K562 (cell line): ENCODE results near the gene OOSP4A. TPM values are rescaled to one million over a fixed set of nuclear protein-coding genes. Genes with fewer than 3 reads are reported as not detected.

Experiments
- ATAC-seq: fragments of 200-7000 bp; cut with Tn5 transposase; 3 replicates; pipeline ENCODE4 v1.9.1; 2020; ENCODE audit warnings: moderate library complexity
- BruUV-seq: library from RNA; stranded (reverse); fragments of 400-500 nt; replicated peaks from 2 replicates; lab custom pipeline; 2021; lab: Mats Ljungman, UMichigan
- CTCF ChIA-PET: fragments of 300-600 bp; formaldehyde crosslinking; extraction: SDS; loops from one replicate; lab custom pipeline; 2021; ENCODE audit warnings: low intra/inter-chr PET ratio; lab: Yijun Ruan, JAX
- POLR2A ChIA-PET: fragments of 300-600, 350-650 bp; sonication (Branson Sonifier 250); formaldehyde crosslinking; extraction: SDS; loops from one replicate; lab custom pipeline; 2021; ENCODE audit warnings: antibody characterized with exemption, inconsistent platforms; lab: Yijun Ruan, JAX
- DNase-seq, 4 experiments: peaks; one replicate each; pipeline versions ENCODE4 v3.0.0 to v3.0.0-alpha.2; 2011 to 2018; ENCODE audit warnings: low spot score in 3 of 4, mixed read lengths in 3 of 4; ENCODE audit errors: extremely low read depth in 1 of 4
- FAIRE-seq: peaks from 2 replicates; lab custom pipeline; 2011; peaks lifted over from hg19 to GRCh38; lab: Jason Lieb, UNC
- H2AFZ ChIP-seq: 2 replicates; pipeline ENCODE4 v1.6.0; 2011; ENCODE audit warnings: low read depth, low read length, control low read depth, inconsistent platforms
- H3K27ac ChIP-seq: fragments of 200-600 bp; 3 replicates; pipeline ENCODE4 v1.8.0; 2011; ENCODE audit warnings: low read depth, mild to moderate bottlenecking, control low read depth, inconsistent platforms, low read length, moderate library complexity, mixed read lengths; ENCODE audit errors: extremely low read depth
- H3K27me3 ChIP-seq, 2 experiments: fragments of 300-600 bp in 1 of 2; 2 replicates in 1 of 2; 3 replicates in 1 of 2; pipeline versions ENCODE4 v1.6.0 to v1.8.0; 2011; ENCODE audit warnings: inconsistent platforms in 2 of 2, low read length in 2 of 2, mild to moderate bottlenecking in 1 of 2, mixed read lengths in 1 of 2, moderate library complexity in 1 of 2; ENCODE audit not compliant: control insufficient read depth in 2 of 2, insufficient read depth in 2 of 2
- H3K36me3 ChIP-seq: fragments of 300-600 bp; 3 replicates; pipeline ENCODE4 v1.8.0; 2011; ENCODE audit warnings: mild to moderate bottlenecking, low read length, inconsistent platforms; ENCODE audit not compliant: control insufficient read depth, insufficient read depth
- H3K4me1 ChIP-seq, 2 experiments: fragments of 200-600 bp in 1 of 2; replicated peaks in 1 of 2; 2 replicates in 1 of 2; 3 replicates in 1 of 2; pipeline versions ENCODE4 v1.5.1 to v1.8.0; 2011; ENCODE audit warnings: inconsistent platforms in 2 of 2, low read length in 2 of 2, mild to moderate bottlenecking in 1 of 2, mixed read lengths in 1 of 2, moderate library complexity in 1 of 2; ENCODE audit not compliant: control insufficient read depth in 2 of 2, insufficient read depth in 2 of 2
- H3K4me2 ChIP-seq: 2 replicates; pipeline ENCODE4 v1.6.1; 2011; ENCODE audit warnings: low read length, control low read depth, inconsistent platforms, mixed read lengths; ENCODE audit not compliant: insufficient read depth
- H3K4me3 ChIP-seq: fragments of 200-600 bp; sonication (generic), shearing (Covaris generic); 2 replicates; pipeline ENCODE4 v1.5.1; 2016; ENCODE audit warnings: control low read depth, inconsistent platforms
- H3K79me2 ChIP-seq: fragments of 200-600 bp; 3 replicates; pipeline ENCODE4 v1.8.0; 2011; ENCODE audit warnings: low read length, inconsistent platforms; ENCODE audit not compliant: control insufficient read depth, insufficient read depth
- H3K9ac ChIP-seq, 2 experiments: 2 replicates each; pipeline versions ENCODE4 v1.6.0 to v1.6.1; 2011; ENCODE audit warnings: low read depth in 2 of 2, low read length in 2 of 2, control low read depth in 1 of 2, inconsistent platforms in 1 of 2, mild to moderate bottlenecking in 1 of 2, mixed read lengths in 1 of 2; ENCODE audit not compliant: insufficient read depth in 1 of 2
- H3K9me1 ChIP-seq: one replicate; pipeline ENCODE4 v1.6.0; 2011; ENCODE audit warnings: inconsistent platforms, mild to moderate bottlenecking, low read length, moderate library complexity; ENCODE audit not compliant: control insufficient read depth, insufficient read depth
- H3K9me3 ChIP-seq: replicated peaks from 2 replicates; pipeline ENCODE4 v1.5.1; 2011; ENCODE audit warnings: low read depth, low read length, inconsistent platforms; ENCODE audit not compliant: control insufficient read depth, insufficient read depth
- H4K20me1 ChIP-seq: replicated peaks from 2 replicates; pipeline ENCODE4 v1.6.1; 2011; ENCODE audit warnings: low read length, inconsistent platforms, mixed read lengths; ENCODE audit not compliant: control insufficient read depth, insufficient read depth
- ATF6 ChIP-seq: sonication (generic); formaldehyde crosslinking; IDR thresholded peaks from 2 replicates; pipeline ENCODE4 v1.4.0; 2020; ENCODE audit warnings: mild to moderate bottlenecking, missing genetic modification reagents
- C11orf30 ChIP-seq: fragments of 450-650 bp; IDR thresholded peaks from 2 replicates; pipeline ENCODE4 v1.6.1; 2016; ENCODE audit warnings: low read depth, mild to moderate bottlenecking
- CEBPB ChIP-seq: fragments of 450-650 bp; IDR thresholded peaks from 2 replicates; pipeline ENCODE4 v1.6.1; 2016; ENCODE audit warnings: missing genetic modification characterization, missing compliant biosample characterization
- DMBX1 ChIP-seq: fragments of 250-450 bp; sonication (Bioruptor Pico); IDR thresholded peaks from 2 replicates; pipeline ENCODE4 v1.8.0; 2022; ENCODE audit warnings: inconsistent platforms, mild to moderate bottlenecking, moderate library complexity, borderline replicate concordance
- IFI16 ChIP-seq: fragments of 250-450 bp; sonication (Bioruptor Pico); IDR thresholded peaks from 2 replicates; pipeline ENCODE4 v2.1.2; 2022; ENCODE audit warnings: mild to moderate bottlenecking, inconsistent platforms
- MAFG ChIP-seq: fragments of 450-650 bp; conservative IDR thresholded peaks from 2 replicates; pipeline ENCODE4 v1.6.1; 2016; ENCODE audit warnings: missing genetic modification characterization, missing compliant biosample characterization
- MYC ChIP-seq, 2 experiments: fragments of 250-450 bp in 1 of 2; sonication (Bioruptor Pico) in 1 of 2; IDR thresholded peaks; 2 replicates each; pipeline versions ENCODE4 v1.5.1 to v1.6.1; 2012 to 2021; ENCODE audit warnings: low read depth in 2 of 2, borderline replicate concordance in 1 of 2, improper control_type of control experiment in 1 of 2, low read length in 1 of 2, mild to moderate bottlenecking in 1 of 2, moderate library complexity in 1 of 2
- NFE2 ChIP-seq: IDR thresholded peaks from 2 replicates; pipeline ENCODE4 v1.6.1; 2014; ENCODE audit warnings: antibody characterized with exemption, low read depth
- RFX1 ChIP-seq: fragments of 450-650 bp; IDR thresholded peaks from 2 replicates; pipeline ENCODE4 v1.6.1; 2016; ENCODE audit warnings: mild to moderate bottlenecking, moderate library complexity
- ZFP36 ChIP-seq: fragments of 150-350 bp; IDR thresholded peaks from 2 replicates; pipeline ENCODE4 v1.6.1; 2018; ENCODE audit warnings: low read length, low read depth; ENCODE audit not compliant: partially characterized antibody
- ZNF274 ChIP-seq: IDR thresholded peaks from 2 replicates; pipeline ENCODE4 v1.6.1; 2011; ENCODE audit warnings: low read depth, mild to moderate bottlenecking, low read length, moderate library complexity, borderline replicate concordance
- ZNF644 ChIP-seq: fragments of 200-800 bp; sonication (Bioruptor generic); IDR thresholded peaks from 2 replicates; pipeline ENCODE4 v1.6.1; 2016; ENCODE audit warnings: low read depth, missing genetic modification characterization, missing compliant biosample characterization
- WGBS: fragments of 100-300 bp; shearing (Covaris generic); methylation state at CpG from one replicate; pipeline ENCODE4 v1.1.6; 2016; ENCODE audit warnings: low coverage, mixed read lengths; ENCODE audit not compliant: insufficient coverage; ENCODE audit errors: missing lambda C conversion rate; 5-methylcytosine and 5-hydroxymethylcytosine counted together
- in situ Hi-C: fragments of 300-500 bp; cut with MboI; formaldehyde crosslinking; loops from 4 replicates; pipeline ENCODE4 v1.15.0; 2018; ENCODE audit warnings: inconsistent platforms, mixed read lengths
- intact Hi-C: fragments of 100-400 bp; cut with micrococcal nuclease; formaldehyde crosslinking; loops from 2 replicates; pipeline ENCODE4 v1.14.2; 2022
- polyA plus RNA-seq, 8 experiments: library from polyadenylated mRNA; depleted of rRNA in 4 of 8; stranded (reverse) in 5 of 8; unstranded in 3 of 8; fragments of >200 nt; fragmentation: Nextera tagmentation in 2 of 8; fragmentation: Illumina TruSeq in 1 of 8; extraction: Ambion mirVana in 2 of 8; extraction: Trizol in 1 of 8; gene quantifications; 2 replicates each; pipeline versions ENCODE4 v1.2.1 to v1.2.3, GENCODE V29; 2011 to 2014; ENCODE audit warnings: inconsistent platforms in 1 of 8, missing spikeins in 1 of 8
- total RNA-seq, 7 experiments: library from RNA; depleted of rRNA in 6 of 7; stranded (reverse); fragments of >200 nt in 6 of 7; fragmentation: Illumina TruSeq in 2 of 7; extraction: Trizol in 2 of 7; gene quantifications; 2 replicates each; pipeline versions ENCODE4 v1.2.1 to v1.2.3, GENCODE V29; 2011 to 2021; ENCODE audit warnings: low replicate concordance in 1 of 7
- TF ChIP-seq, protein P1 (sequence below): fragments of 250-450 bp; sonication (Bioruptor Pico); IDR thresholded peaks from 2 replicates; pipeline ENCODE4 v1.8.0; 2022; ENCODE audit warnings: inconsistent platforms

Gene OOSP4A
- total and polyA plus RNA-seq, 9 of the 15 experiments (the other 6 are each of a cell fraction or from before 2014, with no cell fraction given) = 0.40 to 2.4 (median 0.74) TPM; not detected in 2

DNA sequence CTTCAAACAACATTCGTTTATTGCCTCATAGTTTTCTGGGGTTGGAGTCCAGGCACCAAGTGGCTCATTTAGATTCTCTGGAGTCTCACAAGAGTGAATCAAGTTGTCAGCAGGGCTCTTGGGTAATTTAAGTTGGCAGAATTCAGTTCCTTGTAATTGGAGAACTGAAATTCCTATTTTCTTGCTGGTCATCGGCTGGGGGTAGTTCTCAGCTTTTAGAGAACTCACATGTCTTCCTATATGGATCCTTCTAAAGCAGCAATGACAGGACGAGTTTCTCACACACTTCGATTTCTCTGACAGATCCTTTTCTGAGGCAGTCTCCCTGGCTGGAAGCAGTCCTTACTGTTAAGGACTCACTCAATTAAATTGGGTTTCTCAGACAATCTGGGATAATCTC is 35.9 kb downstream of the OOSP4A start:
- Histone ChIP-seq H3K36me3 (no peaks in the 10 kb centered on the region), H3K4me3 (no peak overlapping the region), H4K20me1 (no peaks in the 10 kb centered on the region), H2AFZ (peak overlapping the region; percentile 35; the same call in 1 of the 2 replicates), H3K9ac (no peak overlapping the region), H3K27me3 (no peaks in the 10 kb centered on the region), H3K79me2 (no peaks in the 10 kb centered on the region), H3K9me1 (no peaks in the 10 kb centered on the region), H3K4me1 (no peaks in the 10 kb centered on the region), H3K27ac (no peak overlapping the region), H3K9me3 (peaks cover 5% of the 10 kb centered on the region; the same call in 1 of the 2 replicates), H3K4me2 (no peak overlapping the region)
- ChIA-PET POLR2A (interaction anchor here (0.6 kb wide), 1 partner anchor 76 kb away, joined by 3 read pairs; no protein-coding TSS in a partner anchor), CTCF (no interaction called here)
- TF ChIP-seq MYC (IDR thresholded peaks at IDR 0.05; ENCODE audit: low read depth, low read length) = no peak
- no peak for TF ChIP-seq MYC (CRISPR knock-in tag; IDR thresholded peaks at IDR 0.05; ENCODE audit: borderline replicate concordance, low read depth)
- peak; percentile 87 for TF ChIP-seq ZNF274
- BruUV-seq = no TSS peak
- WGBS = 23% methylated on average over 4 of the region's 4 CpGs
- FAIRE-seq = no peak
- in situ Hi-C loops (no loop called here), intact Hi-C loops (no loop called here)
- ATAC-seq = no peak
- DNase-seq = no peak

GRCh38 chr11:60003729-60004128 is 39.9 kb downstream of the OOSP4A start:
- DNase-seq (peak in 1 of 4 experiments; percentile 8), ATAC-seq (no peak), FAIRE-seq (no peak)
- 51% methylated on average over 2 of the region's 2 CpGs for WGBS
- Histone ChIP-seq H3K4me2 (no peak overlapping the region), H3K79me2 (no peaks in the 10 kb centered on the region), H3K9me3 (peaks cover 5% of the 10 kb centered on the region; the same call in 1 of the 2 replicates), H3K27ac (peak overlapping the region; percentile 6; the same call in 1 of the 3 replicates), H3K27me3 (no peaks in the 10 kb centered on the region), H3K4me1 (no peaks in the 10 kb centered on the region), H2AFZ (peak overlapping the region; percentile 67), H3K36me3 (no peaks in the 10 kb centered on the region), H4K20me1 (no peaks in the 10 kb centered on the region), H3K9ac (no peak overlapping the region), H3K9me1 (no peaks in the 10 kb centered on the region), H3K4me3 (no peak overlapping the region)
- intact Hi-C loops = no loop called here
- BruUV-seq = no TSS peak
- ChIA-PET POLR2A (no interaction called here), CTCF (no interaction called here)
- in situ Hi-C loops = no loop called here
- TF ChIP-seq IFI16 (CRISPR knock-in tag) (no peak), MAFG (tag) (0 out of 2 replicates have a peak, but pooled peaks have one; percentile 33), ATF6 (CRISPR knock-in tag) (no peak), ZFP36 (peak; percentile 56), DMBX1 (CRISPR knock-in tag) (peak; percentile 64; the same call in 1 of the 2 replicates), RFX1 (peak; percentile 20; the same call in 1 of the 2 replicates), ZNF644 (no peak), NFE2 (peak; percentile 66), CEBPB (tag) (peak; percentile 39; the same call in 1 of the 2 replicates), C11orf30 (peak; percentile 40)
- TF ChIP-seq, protein P1, sequence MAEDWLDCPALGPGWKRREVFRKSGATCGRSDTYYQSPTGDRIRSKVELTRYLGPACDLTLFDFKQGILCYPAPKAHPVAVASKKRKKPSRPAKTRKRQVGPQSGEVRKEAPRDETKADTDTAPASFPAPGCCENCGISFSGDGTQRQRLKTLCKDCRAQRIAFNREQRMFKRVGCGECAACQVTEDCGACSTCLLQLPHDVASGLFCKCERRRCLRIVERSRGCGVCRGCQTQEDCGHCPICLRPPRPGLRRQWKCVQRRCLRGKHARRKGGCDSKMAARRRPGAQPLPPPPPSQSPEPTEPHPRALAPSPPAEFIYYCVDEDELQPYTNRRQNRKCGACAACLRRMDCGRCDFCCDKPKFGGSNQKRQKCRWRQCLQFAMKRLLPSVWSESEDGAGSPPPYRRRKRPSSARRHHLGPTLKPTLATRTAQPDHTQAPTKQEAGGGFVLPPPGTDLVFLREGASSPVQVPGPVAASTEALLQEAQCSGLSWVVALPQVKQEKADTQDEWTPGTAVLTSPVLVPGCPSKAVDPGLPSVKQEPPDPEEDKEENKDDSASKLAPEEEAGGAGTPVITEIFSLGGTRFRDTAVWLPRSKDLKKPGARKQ (CRISPR knock-in tag) = no peak
